AG10803 (cell line): Measurements from ENCODE around the gene TEX101.
A peak's percentile ranks its signal among the peaks of the same experiment; 100 is the strongest.

ENCODE experiments used
- DNase-seq: peaks from one replicate; pipeline ENCODE4 v3.0.0; 2010; ENCODE audit warnings: low read depth
- H3K4me3 ChIP-seq: 2 replicates; pipeline ENCODE4 v1.5.1; 2011; ENCODE audit warnings: mild to moderate bottlenecking, low read length, control low read depth
- CTCF ChIP-seq: conservative IDR thresholded peaks from 2 replicates; pipeline ENCODE4 v1.5.1; 2011; ENCODE audit warnings: mild to moderate bottlenecking, low read length, control low read depth, inconsistent platforms

TEX101 gene

DNA sequence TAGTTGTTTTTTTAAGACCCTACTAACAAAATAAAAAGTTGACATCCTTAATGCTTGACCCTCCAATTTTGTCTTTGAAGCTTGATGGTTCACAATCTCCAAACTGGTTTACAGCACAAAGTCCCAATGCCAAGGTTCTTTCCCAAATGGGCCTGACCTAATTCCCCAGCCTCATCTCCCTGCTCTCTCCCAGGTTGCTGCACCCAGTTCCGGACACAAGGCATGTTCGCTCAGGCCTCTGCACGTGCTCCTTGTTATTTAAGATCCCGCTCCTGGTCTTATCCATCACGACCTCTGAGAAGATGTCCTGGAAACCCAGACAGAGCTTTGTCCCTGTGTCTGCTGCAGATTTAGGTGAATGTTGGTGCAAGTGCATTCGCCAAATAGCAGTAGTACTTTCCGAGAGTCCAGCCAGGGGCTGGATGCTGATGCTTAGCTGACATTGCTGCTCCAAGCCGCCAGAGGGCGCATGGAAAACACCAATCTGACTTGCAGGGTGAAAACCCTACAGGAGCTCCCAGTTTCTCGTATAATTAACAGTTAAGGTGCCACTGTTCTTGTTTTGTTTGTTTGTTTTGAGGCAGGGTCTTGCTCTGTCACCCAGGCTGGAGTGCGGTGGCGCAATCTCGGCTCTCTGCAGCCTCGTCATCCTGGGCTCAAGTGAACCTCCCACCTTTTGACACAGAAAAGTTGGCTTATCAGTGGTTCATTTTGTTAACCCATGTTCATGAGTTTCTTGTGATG is 32.2 kb downstream of the TEX101 start:
- DNase-seq, result peak; percentile 68
- H3K4me3 ChIP-seq, result no peak overlapping the region
- peak; percentile 97 for TF ChIP-seq CTCF

DNA sequence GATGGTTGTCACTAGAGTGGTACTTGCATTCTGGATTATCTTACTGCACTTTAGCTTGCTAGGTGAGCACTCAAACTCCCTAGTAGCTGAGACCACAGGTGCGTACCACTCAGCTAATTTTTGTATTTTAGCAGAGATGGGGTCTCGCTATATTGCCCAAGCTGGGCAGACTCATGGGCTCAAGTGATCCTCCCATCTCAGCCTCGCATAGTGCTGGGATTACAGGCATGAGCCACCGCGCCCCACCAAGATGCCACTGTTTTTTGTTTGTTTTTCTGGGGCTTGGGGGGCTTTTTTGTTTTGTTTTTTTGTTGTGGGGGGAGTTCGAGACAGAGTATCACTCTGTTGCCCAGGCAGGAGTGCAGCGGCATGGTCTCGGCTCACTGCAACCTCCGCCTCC is 33.0 kb downstream of the TEX101 start:
- H3K4me3 ChIP-seq, result no peak overlapping the region
- DNase-seq, result no peak
- TF ChIP-seq CTCF, result no peak

GRCh38 chr19:43450545-43450997 is 35.9 kb downstream of the TEX101 start:
- DNase-seq, result peak; percentile 88
- no peak overlapping the region for H3K4me3 ChIP-seq
- no peak for TF ChIP-seq CTCF

DNA sequence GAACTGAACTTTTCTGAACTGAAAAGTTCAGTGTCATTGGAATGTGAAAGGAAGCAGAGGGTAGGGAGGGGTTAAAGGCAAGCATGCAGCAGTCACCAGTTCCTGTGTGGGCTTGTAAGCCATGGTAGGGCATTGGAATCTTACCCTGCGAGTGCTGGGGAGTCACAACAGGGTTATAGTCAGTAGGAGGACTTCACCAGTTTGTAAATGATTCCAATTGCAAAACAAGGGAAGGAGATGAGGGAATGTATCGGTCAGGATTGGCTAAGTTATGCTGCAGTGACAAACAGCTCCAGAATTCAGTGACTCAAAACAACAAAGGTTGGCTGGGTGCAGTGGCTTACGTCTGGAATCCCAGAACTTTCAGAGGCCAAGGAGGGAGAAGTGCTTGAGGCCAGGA is 37.9 kb downstream of the TEX101 start:
- no peak for DNase-seq
- no peak overlapping the region for H3K4me3 ChIP-seq
- TF ChIP-seq CTCF, result no peak

DNA sequence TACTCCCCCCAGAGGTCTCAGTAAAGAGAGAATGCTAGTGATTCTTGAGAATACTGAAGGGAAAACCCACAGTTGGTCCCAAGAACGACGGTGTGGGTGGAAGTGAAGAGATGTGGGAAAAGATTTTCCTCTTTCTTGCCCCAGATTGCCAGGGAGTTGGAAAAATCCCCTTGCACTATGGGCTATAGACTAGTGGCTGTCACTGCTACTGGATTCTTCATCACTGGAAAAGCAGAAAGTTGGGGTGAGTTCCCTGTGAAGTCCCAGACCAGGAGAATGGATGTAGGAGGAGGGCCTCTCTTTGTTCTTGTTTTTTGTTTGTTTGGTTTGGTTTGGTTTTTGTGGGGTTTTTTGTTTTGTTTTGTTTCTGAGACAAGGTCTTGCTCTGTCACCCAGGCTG is 39.3 kb downstream of the TEX101 start:
- H3K4me3 ChIP-seq, result no peak overlapping the region
- no peak for TF ChIP-seq CTCF

GRCh38 chr19:43455321-43456113 is 40.8 kb downstream of the TEX101 start:
- DNase-seq, result no peak
- TF ChIP-seq CTCF, result no peak
- H3K4me3 ChIP-seq, result no peak overlapping the region

More for the DNA sequence above, 39.3 kb downstream of the TEX101 start:
- DNase-seq, result no peak

DNA sequence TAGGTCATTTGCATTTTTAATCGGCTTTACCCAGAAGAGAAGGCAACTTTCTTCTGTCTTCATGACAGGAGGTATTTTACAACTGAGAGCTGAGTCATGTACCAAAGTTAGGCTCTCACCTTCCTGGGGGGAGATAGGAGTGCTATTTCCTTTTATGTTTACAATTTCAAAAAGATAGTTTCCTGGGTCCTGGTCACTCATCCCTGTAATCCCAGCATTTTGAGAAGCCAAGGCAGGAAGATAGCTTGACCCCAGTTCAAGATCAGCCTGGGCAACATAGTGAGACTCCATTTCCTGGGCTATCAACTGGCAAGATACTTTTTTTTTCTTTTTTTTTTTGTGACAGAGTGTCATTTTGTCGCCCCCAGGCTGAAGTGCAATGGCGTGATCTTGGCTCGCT is 43.1 kb downstream of the TEX101 start:
- no peak for DNase-seq
- no peak overlapping the region for H3K4me3 ChIP-seq
- TF ChIP-seq CTCF, result no peak
